ENCODE measurements around the gene FBXO42. TPM values are rescaled to one million over a fixed set of nuclear protein-coding genes. Genes with fewer than 3 reads are reported as not detected.
"Not testable (repeated sequence)": the region's sequence is repeated elsewhere in the genome, so short reads cannot be mapped to it uniquely, and the experiment has no call there.

Gene FBXO42
- total RNA-seq, 1 donor from 2014 or later: 11.9 TPM

DNA sequence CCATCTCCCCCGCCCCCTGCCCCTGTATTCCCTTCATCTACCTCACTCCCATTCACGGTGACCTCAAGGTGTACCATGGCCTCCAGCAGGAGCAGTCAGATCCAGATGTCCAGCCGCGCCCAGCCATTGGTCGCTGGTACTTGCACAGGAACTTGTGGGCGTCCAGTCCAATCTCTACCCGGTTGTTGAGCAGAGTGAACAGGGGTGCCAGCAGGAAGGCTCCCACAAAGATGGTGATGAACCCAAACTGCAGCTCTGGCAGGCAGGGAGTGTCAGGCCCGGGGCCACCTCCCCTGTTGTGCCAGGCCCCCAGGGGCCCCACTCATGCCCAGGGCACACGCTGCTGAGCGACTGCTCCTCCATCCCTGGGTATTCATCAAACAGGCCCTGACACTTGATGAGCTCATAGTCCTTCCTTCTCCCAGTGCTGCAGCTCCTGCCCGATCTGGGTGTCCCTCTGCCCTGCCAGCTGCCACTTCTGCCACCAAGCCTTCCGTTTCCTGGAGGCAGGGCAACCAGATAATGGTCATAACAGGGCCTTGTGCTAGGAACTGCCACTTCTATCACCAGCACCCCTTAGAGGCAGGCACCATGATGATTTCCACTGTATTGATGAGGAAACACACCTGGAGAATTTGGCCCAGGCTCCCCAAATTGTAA, 134.1 kb downstream of the FBXO42 start:
- no peak for DNase-seq (ENCODE audit: low read depth)
- no peak for TF ChIP-seq CTCF (IDR thresholded peaks at IDR 0.05; ENCODE audit: insufficient read depth, low read length, poor library complexity, severe bottlenecking)
- no peak overlapping the region for H3K4me3 ChIP-seq (ENCODE audit: low read depth, low read length)
- H3K36me3 ChIP-seq (ENCODE audit: control insufficient read depth, insufficient read depth, low read length): no peaks in the 10 kb centered on the region
- H3K27me3 ChIP-seq (ENCODE audit: control insufficient read depth, insufficient read depth, low read length): no peaks in the 10 kb centered on the region

DNA sequence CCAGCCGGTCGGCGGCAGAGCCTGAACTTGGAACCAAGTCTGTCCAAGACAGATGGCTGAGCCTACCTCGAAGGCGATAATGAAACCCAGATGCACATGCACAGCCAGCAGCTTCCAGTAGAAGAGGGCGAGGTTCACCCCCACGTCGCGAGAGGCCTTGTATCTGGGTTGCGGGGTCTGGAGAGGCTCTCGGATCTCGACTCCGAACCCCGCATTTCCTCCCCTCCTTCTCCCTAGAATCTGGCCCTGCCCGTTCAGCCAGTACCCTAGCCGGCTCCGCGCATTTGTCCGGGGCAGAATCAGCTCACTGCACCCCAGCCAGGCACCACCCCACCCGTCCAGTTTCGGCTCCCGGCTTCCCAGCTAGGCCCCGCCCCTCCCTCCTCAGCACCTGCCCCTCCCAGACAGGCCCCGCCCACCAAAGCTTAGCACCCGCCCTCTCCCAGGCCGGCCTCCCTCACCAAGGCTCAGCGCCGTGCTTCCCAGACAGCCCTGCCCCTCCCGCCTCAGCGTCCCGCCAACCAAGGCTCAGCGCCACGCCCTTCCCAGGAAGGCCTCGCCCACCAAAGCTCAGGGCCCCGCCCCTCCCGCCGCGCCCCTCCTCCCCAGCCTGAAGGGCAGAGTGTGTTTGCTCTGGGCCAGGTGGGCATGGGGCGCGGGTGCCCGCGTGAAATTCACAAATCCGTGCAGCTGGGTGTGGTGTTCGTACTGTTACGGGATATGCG, 135.1 kb downstream of the FBXO42 start:
- Histone ChIP-seq H3K27me3 (ENCODE audit: control insufficient read depth, insufficient read depth, low read length) (no peaks in the 10 kb centered on the region), H3K4me3 (ENCODE audit: low read depth, low read length) (peak overlapping the region; percentile 33), H3K36me3 (ENCODE audit: control insufficient read depth, insufficient read depth, low read length) (no peaks in the 10 kb centered on the region)
- peak; percentile 81 for DNase-seq (ENCODE audit: low read depth)
- TF ChIP-seq CTCF (IDR thresholded peaks at IDR 0.05; ENCODE audit: insufficient read depth, low read length, poor library complexity, severe bottlenecking): no peak

GRCh38 chr1:16215882-16216753, 136.2 kb downstream of the FBXO42 start:
- Histone ChIP-seq H3K36me3 (ENCODE audit: control insufficient read depth, insufficient read depth, low read length) (no peaks in the 10 kb centered on the region), H3K4me3 (ENCODE audit: low read depth, low read length) (peak overlapping the region; percentile 31), H3K27me3 (ENCODE audit: control insufficient read depth, insufficient read depth, low read length) (no peaks in the 10 kb centered on the region)
- no peak for DNase-seq (ENCODE audit: low read depth)
- no peak for TF ChIP-seq CTCF (IDR thresholded peaks at IDR 0.05; ENCODE audit: insufficient read depth, low read length, poor library complexity, severe bottlenecking)

GRCh38 chr1:16215240-16215639, 137.0 kb downstream of the FBXO42 start:
- H3K4me3 ChIP-seq (ENCODE audit: low read depth, low read length); H3K27me3 ChIP-seq (ENCODE audit: control insufficient read depth, insufficient read depth, low read length); DNase-seq (ENCODE audit: low read depth); H3K36me3 ChIP-seq (ENCODE audit: control insufficient read depth, insufficient read depth, low read length): not testable (repeated sequence)

DNA sequence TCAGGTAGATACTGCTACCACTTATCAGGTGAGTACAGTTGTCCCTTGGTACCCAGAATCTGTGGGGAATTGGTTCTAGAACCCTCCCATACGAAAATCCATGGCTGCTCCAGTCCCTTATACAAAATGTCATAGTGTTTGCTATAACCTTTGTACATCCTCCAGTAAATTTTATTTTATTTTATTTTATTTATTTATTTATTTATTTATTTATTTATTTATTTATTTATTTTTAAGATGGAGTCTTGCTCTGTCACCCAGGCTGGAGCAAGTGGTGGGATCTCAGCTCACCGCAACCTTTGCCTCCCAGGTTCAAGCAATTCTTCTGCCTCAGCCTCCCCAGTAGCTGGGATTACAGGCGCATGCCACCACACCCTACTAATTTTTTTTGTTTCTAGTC, 138.7 kb downstream of the FBXO42 start:
- H3K27me3 ChIP-seq (ENCODE audit: control insufficient read depth, insufficient read depth, low read length); H3K4me3 ChIP-seq (ENCODE audit: low read depth, low read length); DNase-seq (ENCODE audit: low read depth); H3K36me3 ChIP-seq (ENCODE audit: control insufficient read depth, insufficient read depth, low read length): not testable (repeated sequence)

DNA sequence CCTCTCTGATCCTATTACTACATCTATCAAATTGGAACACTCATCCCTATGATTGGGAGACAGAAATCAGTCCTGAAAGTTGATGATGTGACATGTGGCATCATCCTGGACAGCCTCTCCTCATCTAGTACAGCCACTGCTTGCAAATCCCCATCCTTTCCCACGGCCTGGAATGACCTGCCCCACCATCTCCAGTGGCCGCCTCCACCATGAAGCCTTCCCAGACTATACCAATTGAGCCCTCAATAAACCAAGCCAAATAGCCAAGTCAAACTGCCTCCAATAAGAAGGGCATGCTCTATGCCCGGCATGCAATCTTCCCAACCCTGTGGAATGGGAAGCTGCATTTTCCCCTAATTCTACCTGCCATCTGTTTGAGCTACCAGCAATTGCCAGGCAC, 139.3 kb downstream of the FBXO42 start:
- Histone ChIP-seq H3K4me3 (ENCODE audit: low read depth, low read length) (no peak overlapping the region), H3K36me3 (ENCODE audit: control insufficient read depth, insufficient read depth, low read length) (no peaks in the 10 kb centered on the region), H3K27me3 (ENCODE audit: control insufficient read depth, insufficient read depth, low read length) (no peaks in the 10 kb centered on the region)
- TF ChIP-seq CTCF (IDR thresholded peaks at IDR 0.05; ENCODE audit: insufficient read depth, low read length, poor library complexity, severe bottlenecking): no peak
- no peak for DNase-seq (ENCODE audit: low read depth)

All from kidney epithelial cell (primary cell).